Activated B cell treated with CpG ODN at 0.5 μM for 24 hours (primary cell): Measurements from ENCODE around the gene TENT4A. TPM values are rescaled to one million over a fixed set of nuclear protein-coding genes. Genes with fewer than 3 reads are reported as not detected.

ENCODE experiments used
- ATAC-seq: fragments of 200-7000 bp; cut with Tn5 transposase; one replicate; pipeline ENCODE4 v1.10.0; 2021; ENCODE audit warnings: low read depth, mild to moderate bottlenecking, moderate library complexity
- CTCF ChIA-PET: fragments of 350-600 bp; sonication (Branson Sonifier 250); formaldehyde crosslinking; loops from one replicate; lab custom pipeline; 2021; ENCODE audit warnings: antibody characterized with exemption; lab: Charles Lee
- POLR2A ChIA-PET: fragments of 350-600 bp; sonication (Branson Sonifier 250); formaldehyde crosslinking; loops from one replicate; lab custom pipeline; 2021; ENCODE audit warnings: antibody characterized with exemption; lab: Charles Lee
- DNase-seq: peaks from one replicate; pipeline ENCODE4 v3.0.0; 2022
- H3K27ac Mint-ChIP-seq: one replicate; pipeline ENCODE4 v1.8.0; 2020; ENCODE audit warnings: mixed read lengths
- H3K27me3 Mint-ChIP-seq: one replicate; pipeline ENCODE4 v1.8.0; 2021; ENCODE audit warnings: mixed read lengths
- H3K36me3 Mint-ChIP-seq: one replicate; pipeline ENCODE4 v1.8.0; 2021; ENCODE audit warnings: low read depth, mixed read lengths
- H3K4me1 Mint-ChIP-seq: one replicate; pipeline ENCODE4 v1.8.0; 2021; ENCODE audit warnings: mixed read lengths
- H3K4me3 Mint-ChIP-seq: one replicate; pipeline ENCODE4 v1.8.0; 2020; ENCODE audit warnings: mild to moderate bottlenecking, mixed read lengths
- H3K9me3 Mint-ChIP-seq: one replicate; pipeline ENCODE4 v1.8.0; 2020; ENCODE audit warnings: mixed read lengths
- intact Hi-C: fragments of 100-400 bp; cut with micrococcal nuclease; formaldehyde crosslinking; loops from one replicate; pipeline ENCODE4 v1.15.1; 2024
- total RNA-seq: library from RNA; stranded (reverse); gene quantifications from 2 replicates; pipeline ENCODE4 v1.2.3, GENCODE V29; 2022
- TF ChIP-seq, protein P1 (sequence below): fragments of 200-600 bp; IDR thresholded peaks from one replicate; pipeline ENCODE4 v1.8.0; 2022; ENCODE audit warnings: antibody characterized with exemption, mild to moderate bottlenecking

The TENT4A gene
- total RNA-seq, 1 donor from 2014 or later: 51.2 TPM

DNA sequence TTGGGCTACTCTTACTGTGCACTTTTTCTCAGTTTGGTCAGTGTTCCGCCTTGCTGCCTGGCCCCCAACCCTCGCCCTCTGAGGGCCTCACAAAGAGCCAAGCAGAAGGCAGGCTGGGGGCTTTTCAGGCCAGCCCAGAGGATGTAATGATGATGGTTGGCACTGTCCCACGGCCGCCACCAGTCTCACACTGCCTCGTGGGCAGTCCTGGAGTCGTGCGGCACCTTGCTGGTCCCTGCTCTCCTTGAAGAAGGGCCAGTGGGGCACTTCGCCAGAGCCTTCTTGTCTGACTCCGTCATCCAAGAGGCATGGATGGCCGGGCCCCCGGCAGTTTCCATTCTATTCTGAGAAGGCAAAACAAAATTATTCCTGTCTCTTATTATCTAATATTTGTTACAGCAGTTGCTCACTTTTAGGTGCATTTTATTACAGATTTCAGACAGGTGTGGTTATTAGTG is 21.0 kb downstream of the TENT4A start:
- peaks cover 39% of the 10 kb centered on the region for H3K36me3 Mint-ChIP-seq
- H3K27me3 Mint-ChIP-seq: no peaks in the 10 kb centered on the region
- ChIA-PET CTCF (no interaction called here), POLR2A (no interaction called here)
- no peak overlapping the region for H3K4me3 Mint-ChIP-seq
- ATAC-seq (no peak), DNase-seq (no peak)
- H3K4me1 Mint-ChIP-seq: peaks cover 84% of the 10 kb centered on the region
- intact Hi-C loops: no loop called here
- H3K27ac Mint-ChIP-seq: peak overlapping the region; percentile 83
- TF ChIP-seq, protein P1, sequence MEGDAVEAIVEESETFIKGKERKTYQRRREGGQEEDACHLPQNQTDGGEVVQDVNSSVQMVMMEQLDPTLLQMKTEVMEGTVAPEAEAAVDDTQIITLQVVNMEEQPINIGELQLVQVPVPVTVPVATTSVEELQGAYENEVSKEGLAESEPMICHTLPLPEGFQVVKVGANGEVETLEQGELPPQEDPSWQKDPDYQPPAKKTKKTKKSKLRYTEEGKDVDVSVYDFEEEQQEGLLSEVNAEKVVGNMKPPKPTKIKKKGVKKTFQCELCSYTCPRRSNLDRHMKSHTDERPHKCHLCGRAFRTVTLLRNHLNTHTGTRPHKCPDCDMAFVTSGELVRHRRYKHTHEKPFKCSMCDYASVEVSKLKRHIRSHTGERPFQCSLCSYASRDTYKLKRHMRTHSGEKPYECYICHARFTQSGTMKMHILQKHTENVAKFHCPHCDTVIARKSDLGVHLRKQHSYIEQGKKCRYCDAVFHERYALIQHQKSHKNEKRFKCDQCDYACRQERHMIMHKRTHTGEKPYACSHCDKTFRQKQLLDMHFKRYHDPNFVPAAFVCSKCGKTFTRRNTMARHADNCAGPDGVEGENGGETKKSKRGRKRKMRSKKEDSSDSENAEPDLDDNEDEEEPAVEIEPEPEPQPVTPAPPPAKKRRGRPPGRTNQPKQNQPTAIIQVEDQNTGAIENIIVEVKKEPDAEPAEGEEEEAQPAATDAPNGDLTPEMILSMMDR: no peak
- H3K9me3 Mint-ChIP-seq: no peaks in the 10 kb centered on the region

GRCh38 chr5:6734781-6735180 is 21.5 kb downstream of the TENT4A start:
- Mint-ChIP-seq H3K4me1 (peaks cover 81% of the 10 kb centered on the region), H3K4me3 (no peak overlapping the region), H3K27me3 (no peaks in the 10 kb centered on the region), H3K36me3 (peaks cover 41% of the 10 kb centered on the region), H3K9me3 (no peaks in the 10 kb centered on the region), H3K27ac (peak overlapping the region; percentile 83)
- intact Hi-C loops: no loop called here
- TF ChIP-seq, protein P1: no peak
- DNase-seq (no peak), ATAC-seq (no peak)
- ChIA-PET POLR2A (interaction anchor here (0.6 to 3.4 kb wide), 3 partner anchors 18 to 75 kb away, joined by 3 to 22 read pairs (median 4); partner anchors contain the start of gene TENT4A), CTCF (no interaction called here)

- peak overlapping the region; percentile 20 for H3K4me3 Mint-ChIP-seq
Observed at GRCh38 chr5:6736106-6736505, 22.9 kb downstream of the TENT4A start.

GRCh38 chr5:6736524-6737042 is 23.4 kb downstream of the TENT4A start:
- intact Hi-C loops: loop anchor here (1.0 to 2.0 kb wide), 5 partner anchors 8 to 1314 kb away; partner anchors contain the start of genes ICE1, NSUN2, SRD5A1 and TENT4A
- ChIA-PET CTCF (interaction anchor here (1.4 to 1.8 kb wide), 3 partner anchors 9 to 103 kb away, joined by 3 to 11 read pairs (median 3); partner anchors contain the start of genes NSUN2 and SRD5A1), POLR2A (interaction anchor here (1.0 to 3.4 kb wide), 6 partner anchors 8 to 1314 kb away, joined by 3 to 22 read pairs (median 14); partner anchors contain the start of genes ICE1, NSUN2, SRD5A1 and TENT4A)
- H3K4me3 Mint-ChIP-seq: peak overlapping the region; percentile 60
- no peaks in the 10 kb centered on the region for H3K27me3 Mint-ChIP-seq
- TF ChIP-seq, protein P1: no peak
- ATAC-seq (no peak), DNase-seq (no peak)
- H3K36me3 Mint-ChIP-seq: peaks cover 53% of the 10 kb centered on the region
- peaks cover 66% of the 10 kb centered on the region for H3K4me1 Mint-ChIP-seq
- H3K9me3 Mint-ChIP-seq: no peaks in the 10 kb centered on the region
- H3K27ac Mint-ChIP-seq: peak overlapping the region; percentile 88

More at GRCh38 chr5:6736106-6736505, 22.9 kb downstream of the TENT4A start:
- Mint-ChIP-seq H3K9me3 (no peaks in the 10 kb centered on the region), H3K4me1 (peaks cover 70% of the 10 kb centered on the region), H3K27me3 (no peaks in the 10 kb centered on the region), H3K36me3 (peaks cover 50% of the 10 kb centered on the region), H3K27ac (peak overlapping the region; percentile 88)
- no peak for DNase-seq
- TF ChIP-seq, protein P1: no peak
- ATAC-seq: no peak
- CTCF ChIA-PET: interaction anchor here (1.4 to 1.8 kb wide), 3 partner anchors 9 to 103 kb away, joined by 3 to 11 read pairs (median 3); partner anchors contain the start of genes NSUN2 and SRD5A1
- POLR2A ChIA-PET: interaction anchor here (1.0 to 3.4 kb wide), 6 partner anchors 8 to 1314 kb away, joined by 3 to 22 read pairs (median 14); partner anchors contain the start of genes ICE1, NSUN2, SRD5A1 and TENT4A
- intact Hi-C loops: loop anchor here (2.0 kb wide), 1 partner anchor 103 kb away; the partner anchor contains the start of genes NSUN2 and SRD5A1
